ENCODE measurements around the gene CCN2. TPM values are rescaled to one million over a fixed set of nuclear protein-coding genes. Genes with fewer than 3 reads are reported as not detected.

The CCN2 gene
- total and polyA plus RNA-seq, 2 donors (not counting 1 experiment from before 2014, with no cell fraction given), result 22.8 to 216 TPM

GRCh38 chr6:131998255-131998982 is 47.2 kb upstream of the CCN2 start:
- Histone ChIP-seq H4K20me1 (ENCODE audit: control insufficient read depth, extremely low read depth, insufficient read depth, low read length) (no peaks in the 10 kb centered on the region), H3K27ac (ENCODE audit: insufficient read depth, low read length) (no peak overlapping the region), H3K36me3 (ENCODE audit: control insufficient read depth, insufficient read depth, low read length) (no peaks in the 10 kb centered on the region), H3K4me1 (ENCODE audit: control insufficient read depth, extremely low read depth, insufficient read depth, low read length) (no peaks in the 10 kb centered on the region), H3K27me3 (ENCODE audit: control insufficient read depth, insufficient read depth, low read length) (no peaks in the 10 kb centered on the region), H2AFZ (ENCODE audit: low read length) (no peak overlapping the region), H3K4me2 (ENCODE audit: extremely low read depth, insufficient read depth, low read length) (no peak overlapping the region), H3K9ac (ENCODE audit: insufficient read depth, low read length) (no peak overlapping the region), H3K79me2 (ENCODE audit: control insufficient read depth, insufficient read depth, low read length) (no peaks in the 10 kb centered on the region), H3K4me3 (replicated peaks in 1 of 4; ENCODE audit: control extremely low read depth in 1 of 4, insufficient read depth in 1 of 4, low read depth in 3 of 4, low read length in 4 of 4) (no peak overlapping the region), H3K9me3 (ENCODE audit: control insufficient read depth, insufficient read depth, low read depth, low read length) (no peaks in the 10 kb centered on the region)
- DNase-seq (ENCODE audit: low read depth in 2 of 2), result peak in 1 of 2 donors; percentile 53
- TF ChIP-seq EZH2 (IDR thresholded peaks at IDR 0.05; ENCODE audit: low read length, missing control alignments) (no peak), CTCF (conservative IDR thresholded peaks at IDR 0.05 in 1 of 2, IDR thresholded peaks at IDR 0.05 in 1 of 2; ENCODE audit: low read depth in 1 of 2, low read length in 2 of 2) (no peak)

- no peak for TF ChIP-seq CTCF (conservative IDR thresholded peaks at IDR 0.05 in 1 of 2, IDR thresholded peaks at IDR 0.05 in 1 of 2; ENCODE audit: low read depth in 1 of 2, low read length in 2 of 2)
- no peak for TF ChIP-seq EZH2 (IDR thresholded peaks at IDR 0.05; ENCODE audit: low read length, missing control alignments)
- no peak overlapping the region for H3K27ac ChIP-seq (ENCODE audit: insufficient read depth, low read length)
- H3K79me2 ChIP-seq (ENCODE audit: control insufficient read depth, insufficient read depth, low read length), result no peaks in the 10 kb centered on the region
- no peak overlapping the region for H3K4me2 ChIP-seq (ENCODE audit: extremely low read depth, insufficient read depth, low read length)
- H3K27me3 ChIP-seq (ENCODE audit: control insufficient read depth, insufficient read depth, low read length), result no peaks in the 10 kb centered on the region
- no peak overlapping the region for H3K4me3 ChIP-seq (replicated peaks in 1 of 4; ENCODE audit: control extremely low read depth in 1 of 4, insufficient read depth in 1 of 4, low read depth in 3 of 4, low read length in 4 of 4)
- H3K36me3 ChIP-seq (ENCODE audit: control insufficient read depth, insufficient read depth, low read length), result no peaks in the 10 kb centered on the region
- no peak for DNase-seq (ENCODE audit: low read depth in 2 of 2)
- no peaks in the 10 kb centered on the region for H4K20me1 ChIP-seq (ENCODE audit: control insufficient read depth, extremely low read depth, insufficient read depth, low read length)
- no peaks in the 10 kb centered on the region for H3K4me1 ChIP-seq (ENCODE audit: control insufficient read depth, extremely low read depth, insufficient read depth, low read length)
- H3K9me3 ChIP-seq (ENCODE audit: control insufficient read depth, insufficient read depth, low read depth, low read length), result no peaks in the 10 kb centered on the region
- no peak overlapping the region for H2AFZ ChIP-seq (ENCODE audit: low read length)
- no peak overlapping the region for H3K9ac ChIP-seq (ENCODE audit: insufficient read depth, low read length)
Observed at GRCh38 chr6:131997429-131998153, 46.4 kb upstream of the CCN2 start.

GRCh38 chr6:131995917-131996316 is 44.7 kb upstream of the CCN2 start:
- Histone ChIP-seq H3K9me3 (ENCODE audit: control insufficient read depth, insufficient read depth, low read depth, low read length) (no peaks in the 10 kb centered on the region), H3K27ac (ENCODE audit: insufficient read depth, low read length) (no peak overlapping the region), H3K4me3 (replicated peaks in 1 of 4; ENCODE audit: control extremely low read depth in 1 of 4, insufficient read depth in 1 of 4, low read depth in 3 of 4, low read length in 4 of 4) (no peak overlapping the region), H4K20me1 (ENCODE audit: control insufficient read depth, extremely low read depth, insufficient read depth, low read length) (no peaks in the 10 kb centered on the region), H3K4me2 (ENCODE audit: extremely low read depth, insufficient read depth, low read length) (no peak overlapping the region), H3K27me3 (ENCODE audit: control insufficient read depth, insufficient read depth, low read length) (no peaks in the 10 kb centered on the region), H3K79me2 (ENCODE audit: control insufficient read depth, insufficient read depth, low read length) (no peaks in the 10 kb centered on the region), H3K4me1 (ENCODE audit: control insufficient read depth, extremely low read depth, insufficient read depth, low read length) (no peaks in the 10 kb centered on the region), H3K36me3 (ENCODE audit: control insufficient read depth, insufficient read depth, low read length) (no peaks in the 10 kb centered on the region), H3K9ac (ENCODE audit: insufficient read depth, low read length) (no peak overlapping the region), H2AFZ (ENCODE audit: low read length) (no peak overlapping the region)
- no peak for TF ChIP-seq EZH2 (IDR thresholded peaks at IDR 0.05; ENCODE audit: low read length, missing control alignments)
- TF ChIP-seq CTCF (conservative IDR thresholded peaks at IDR 0.05 in 1 of 2, IDR thresholded peaks at IDR 0.05 in 1 of 2; ENCODE audit: low read depth in 1 of 2, low read length in 2 of 2), result no peak
- peak; percentile 77 to 92 for DNase-seq (ENCODE audit: low read depth in 2 of 2)

Data from fibroblast of lung (primary cell).